Panc1 (cell line): ENCODE measurements around the gene PTCD2. TPM values are rescaled to one million over a fixed set of nuclear protein-coding genes. Genes with fewer than 3 reads are reported as not detected.

Experiments
- ATAC-seq: fragments of 200-7000 bp; cut with Tn5 transposase; 2 replicates; pipeline ENCODE4 v1.9.1; 2020; ENCODE audit warnings: mild to moderate bottlenecking, moderate library complexity
- BruUV-seq: library from RNA; stranded (reverse); fragments of 400-500 nt; replicated peaks from 2 replicates; lab custom pipeline; 2021; lab: Mats Ljungman, UMichigan
- CTCF ChIA-PET: fragments of 300-600 bp; sonication (Branson Sonifier 250); formaldehyde crosslinking; loops from one replicate; lab custom pipeline; 2022; ENCODE audit warnings: antibody characterized with exemption; lab: Charles Lee
- POLR2A ChIA-PET: fragments of 300-600 bp; sonication (Branson Sonifier 250); formaldehyde crosslinking; loops from one replicate; lab custom pipeline; 2022; ENCODE audit warnings: antibody characterized with exemption; lab: Charles Lee
- DNase-seq: peaks from one replicate; pipeline ENCODE4 v3.0.0-alpha.2; 2010; ENCODE audit warnings: low read depth, low spot score
- H3K27ac ChIP-seq: 2 replicates; pipeline ENCODE4 v1.5.1; 2011; ENCODE audit warnings: mild to moderate bottlenecking, low read length, inconsistent platforms
- H3K27me3 ChIP-seq: fragments of 200-500 bp; sonication (Bioruptor generic); 2 replicates; pipeline ENCODE4 v1.6.0; 2014; ENCODE audit warnings: low read length, inconsistent platforms; ENCODE audit not compliant: control insufficient read depth, insufficient read depth
- H3K36me3 ChIP-seq: fragments of 200-500 bp; sonication (Bioruptor generic); 2 replicates; pipeline ENCODE4 v1.5.1; 2014; ENCODE audit warnings: inconsistent platforms, mild to moderate bottlenecking, low read length, moderate library complexity; ENCODE audit not compliant: control insufficient read depth, insufficient read depth
- H3K4me1 ChIP-seq: 2 replicates; pipeline ENCODE4 v1.5.1; 2011; ENCODE audit warnings: inconsistent platforms, mild to moderate bottlenecking, low read length, moderate library complexity; ENCODE audit not compliant: control insufficient read depth, insufficient read depth
- H3K4me3 ChIP-seq, 2 experiments: 2 replicates each; pipeline ENCODE4 v1.5.1; 2011 to 2012; ENCODE audit warnings: low read depth in 2 of 2, low read length in 2 of 2, mild to moderate bottlenecking in 2 of 2, inconsistent platforms in 1 of 2, moderate library complexity in 1 of 2
- H3K9me3 ChIP-seq: fragments of 200-500 bp; sonication (Bioruptor generic); 2 replicates; pipeline ENCODE4 v1.5.1; 2014; ENCODE audit warnings: low read depth, mild to moderate bottlenecking, inconsistent platforms, low read length, moderate library complexity; ENCODE audit not compliant: control insufficient read depth, insufficient read depth
- POLR2AphosphoS5 ChIP-seq: IDR thresholded peaks from 2 replicates; pipeline ENCODE4 v1.6.1; 2012; ENCODE audit warnings: mild to moderate bottlenecking, low read depth, low read length, moderate library complexity
- SIN3A ChIP-seq: IDR thresholded peaks from 2 replicates; pipeline ENCODE4 v1.6.1; 2012; ENCODE audit warnings: low read depth, mild to moderate bottlenecking, low read length, moderate library complexity, borderline replicate concordance; ENCODE audit not compliant: insufficient read depth
- TCF7L2 ChIP-seq: IDR thresholded peaks from 2 replicates; pipeline ENCODE4 v1.6.1; 2011; ENCODE audit warnings: mild to moderate bottlenecking, low read depth, low read length, inconsistent platforms
- in situ Hi-C: cut with HindIII; loops from 2 replicates; pipeline ENCODE4 v1.10.0; 2016; ENCODE audit warnings: low sequenced_read_pairs, low pct_unique_long_range_greater_than_20kb
- intact Hi-C: fragments of 100-400 bp; cut with micrococcal nuclease; formaldehyde crosslinking; loops from one replicate; pipeline ENCODE4 v1.10.0; 2022; ENCODE audit not compliant: unreplicated experiment
- total RNA-seq: library from RNA; stranded (reverse); gene quantifications from one replicate; pipeline ENCODE4 v1.2.1, GENCODE V29; 2021; ENCODE audit not compliant: unreplicated experiment
- TF ChIP-seq, protein P1 (sequence below), 2 experiments: IDR thresholded peaks; 2 replicates each; pipeline ENCODE4 v1.6.1; 2011 to 2012; ENCODE audit warnings: low read depth in 2 of 2, control low read depth in 1 of 2, low read length in 1 of 2, mild to moderate bottlenecking in 1 of 2, moderate library complexity in 1 of 2; ENCODE audit not compliant: insufficient read depth in 1 of 2
- TF ChIP-seq, protein P2 (sequence below): fragments of 450-650 bp; IDR thresholded peaks from 2 replicates; pipeline ENCODE4 v1.5.1; 2017; ENCODE audit warnings: mild to moderate bottlenecking

PTCD2 gene
- total RNA-seq, 1 experiment from 2014 or later = 13.0 TPM

DNA sequence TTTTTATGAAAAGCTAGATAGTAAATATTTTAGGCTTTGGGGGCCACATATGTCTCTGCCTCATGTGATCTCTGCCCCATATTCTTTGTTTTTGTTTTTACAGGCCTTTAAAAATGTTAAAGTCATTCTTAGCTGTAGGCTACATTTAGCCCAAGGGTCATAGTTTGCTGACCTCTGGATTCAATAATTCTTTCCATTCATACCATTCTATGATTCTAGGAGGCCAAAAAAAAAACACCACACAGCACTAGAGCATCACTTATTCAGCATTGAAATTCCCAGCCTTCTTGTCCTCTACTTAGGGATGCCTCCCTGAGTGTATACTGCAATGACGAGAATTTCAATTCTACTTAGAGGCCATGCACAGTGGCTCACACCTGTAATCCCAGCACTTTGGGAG is 17.0 kb downstream of the PTCD2 start:
- peaks cover 4% of the 10 kb centered on the region for H3K36me3 ChIP-seq
- POLR2A ChIA-PET = interaction anchor here (0.6 kb wide), 1 partner anchor 18 kb away, joined by 3 read pairs; no protein-coding TSS in a partner anchor
- in situ Hi-C loops (no loop called here), intact Hi-C loops (no loop called here)
- no peaks in the 10 kb centered on the region for H3K27me3 ChIP-seq
- H3K27ac ChIP-seq = no peak overlapping the region
- H3K9me3 ChIP-seq = no peaks in the 10 kb centered on the region
- no peaks in the 10 kb centered on the region for H3K4me1 ChIP-seq
- TF ChIP-seq, protein P1, sequence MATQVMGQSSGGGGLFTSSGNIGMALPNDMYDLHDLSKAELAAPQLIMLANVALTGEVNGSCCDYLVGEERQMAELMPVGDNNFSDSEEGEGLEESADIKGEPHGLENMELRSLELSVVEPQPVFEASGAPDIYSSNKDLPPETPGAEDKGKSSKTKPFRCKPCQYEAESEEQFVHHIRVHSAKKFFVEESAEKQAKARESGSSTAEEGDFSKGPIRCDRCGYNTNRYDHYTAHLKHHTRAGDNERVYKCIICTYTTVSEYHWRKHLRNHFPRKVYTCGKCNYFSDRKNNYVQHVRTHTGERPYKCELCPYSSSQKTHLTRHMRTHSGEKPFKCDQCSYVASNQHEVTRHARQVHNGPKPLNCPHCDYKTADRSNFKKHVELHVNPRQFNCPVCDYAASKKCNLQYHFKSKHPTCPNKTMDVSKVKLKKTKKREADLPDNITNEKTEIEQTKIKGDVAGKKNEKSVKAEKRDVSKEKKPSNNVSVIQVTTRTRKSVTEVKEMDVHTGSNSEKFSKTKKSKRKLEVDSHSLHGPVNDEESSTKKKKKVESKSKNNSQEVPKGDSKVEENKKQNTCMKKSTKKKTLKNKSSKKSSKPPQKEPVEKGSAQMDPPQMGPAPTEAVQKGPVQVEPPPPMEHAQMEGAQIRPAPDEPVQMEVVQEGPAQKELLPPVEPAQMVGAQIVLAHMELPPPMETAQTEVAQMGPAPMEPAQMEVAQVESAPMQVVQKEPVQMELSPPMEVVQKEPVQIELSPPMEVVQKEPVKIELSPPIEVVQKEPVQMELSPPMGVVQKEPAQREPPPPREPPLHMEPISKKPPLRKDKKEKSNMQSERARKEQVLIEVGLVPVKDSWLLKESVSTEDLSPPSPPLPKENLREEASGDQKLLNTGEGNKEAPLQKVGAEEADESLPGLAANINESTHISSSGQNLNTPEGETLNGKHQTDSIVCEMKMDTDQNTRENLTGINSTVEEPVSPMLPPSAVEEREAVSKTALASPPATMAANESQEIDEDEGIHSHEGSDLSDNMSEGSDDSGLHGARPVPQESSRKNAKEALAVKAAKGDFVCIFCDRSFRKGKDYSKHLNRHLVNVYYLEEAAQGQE (IDR thresholded peaks at IDR 0.05; ENCODE audit: insufficient read depth in 1 of 2, low read depth in 2 of 2, low read length in 1 of 2) = no peak
- no peak for TF ChIP-seq SIN3A
- TF ChIP-seq, protein P2, sequence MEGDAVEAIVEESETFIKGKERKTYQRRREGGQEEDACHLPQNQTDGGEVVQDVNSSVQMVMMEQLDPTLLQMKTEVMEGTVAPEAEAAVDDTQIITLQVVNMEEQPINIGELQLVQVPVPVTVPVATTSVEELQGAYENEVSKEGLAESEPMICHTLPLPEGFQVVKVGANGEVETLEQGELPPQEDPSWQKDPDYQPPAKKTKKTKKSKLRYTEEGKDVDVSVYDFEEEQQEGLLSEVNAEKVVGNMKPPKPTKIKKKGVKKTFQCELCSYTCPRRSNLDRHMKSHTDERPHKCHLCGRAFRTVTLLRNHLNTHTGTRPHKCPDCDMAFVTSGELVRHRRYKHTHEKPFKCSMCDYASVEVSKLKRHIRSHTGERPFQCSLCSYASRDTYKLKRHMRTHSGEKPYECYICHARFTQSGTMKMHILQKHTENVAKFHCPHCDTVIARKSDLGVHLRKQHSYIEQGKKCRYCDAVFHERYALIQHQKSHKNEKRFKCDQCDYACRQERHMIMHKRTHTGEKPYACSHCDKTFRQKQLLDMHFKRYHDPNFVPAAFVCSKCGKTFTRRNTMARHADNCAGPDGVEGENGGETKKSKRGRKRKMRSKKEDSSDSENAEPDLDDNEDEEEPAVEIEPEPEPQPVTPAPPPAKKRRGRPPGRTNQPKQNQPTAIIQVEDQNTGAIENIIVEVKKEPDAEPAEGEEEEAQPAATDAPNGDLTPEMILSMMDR = no peak
- no peak for TF ChIP-seq POLR2AphosphoS5
- no peak for TF ChIP-seq TCF7L2
- no peak overlapping the region for H3K4me3 ChIP-seq
- BruUV-seq = no TSS peak
- ATAC-seq = no peak
- CTCF ChIA-PET = no interaction called here
- no peak for DNase-seq

DNA sequence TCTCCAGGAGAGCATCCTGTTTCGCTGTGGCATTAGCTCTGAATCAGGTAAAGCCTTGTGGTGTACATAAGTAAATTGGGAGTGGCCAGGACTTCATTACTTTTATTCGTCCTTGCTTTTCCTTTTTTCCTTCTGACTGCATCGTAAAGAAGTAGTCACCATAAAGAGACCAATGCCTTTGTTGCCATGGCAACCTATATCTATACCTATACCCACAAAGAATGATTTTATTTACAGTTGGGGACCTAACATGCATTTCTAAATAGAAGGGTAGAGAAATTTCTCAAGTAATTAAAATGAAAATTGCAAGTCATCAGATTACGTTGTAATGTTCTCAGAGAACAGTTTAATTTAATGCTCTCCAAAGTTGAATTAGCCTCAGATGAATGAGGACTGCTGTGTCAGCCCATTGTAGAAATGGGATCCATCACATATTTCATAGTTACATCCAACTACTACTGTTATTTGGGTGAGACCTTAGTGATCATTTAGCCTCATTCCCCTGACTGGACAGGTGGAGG is 18.6 kb downstream of the PTCD2 start:
- no TSS peak for BruUV-seq

More for the DNA sequence above, 18.6 kb downstream of the PTCD2 start:
- ATAC-seq (no peak), DNase-seq (no peak)
- intact Hi-C loops = no loop called here
- Histone ChIP-seq H3K27ac (no peak overlapping the region), H3K4me1 (no peaks in the 10 kb centered on the region), H3K27me3 (no peaks in the 10 kb centered on the region), H3K4me3 (no peak overlapping the region), H3K36me3 (peaks cover 10% of the 10 kb centered on the region), H3K9me3 (no peaks in the 10 kb centered on the region)
- CTCF ChIA-PET = no interaction called here
- POLR2A ChIA-PET = no interaction called here
- TF ChIP-seq, protein P2 = no peak
- no peak for TF ChIP-seq TCF7L2
- no peak for TF ChIP-seq SIN3A
- in situ Hi-C loops = no loop called here
